Mammary epithelial cell (primary cell): ENCODE data around the gene MRPL57.

Source experiments
- EZH2 ChIP-seq: IDR thresholded peaks from 2 replicates; pipeline ENCODE4 v1.6.1; 2012; ENCODE audit warnings: low read length, inconsistent platforms, borderline replicate concordance
- TF ChIP-seq, protein P1 (sequence below), 2 donors: IDR thresholded peaks in 1 of 2; conservative IDR thresholded peaks in 1 of 2; 2 replicates each; pipeline ENCODE4 v1.5.1; 2011 to 2012; ENCODE audit warnings: inconsistent platforms in 2 of 2, low read length in 2 of 2, mild to moderate bottlenecking in 2 of 2, control low read depth in 1 of 2, low read depth in 1 of 2; ENCODE audit not compliant: insufficient read depth in 1 of 2; ENCODE audit errors: extremely low read depth in 1 of 2

DNA sequence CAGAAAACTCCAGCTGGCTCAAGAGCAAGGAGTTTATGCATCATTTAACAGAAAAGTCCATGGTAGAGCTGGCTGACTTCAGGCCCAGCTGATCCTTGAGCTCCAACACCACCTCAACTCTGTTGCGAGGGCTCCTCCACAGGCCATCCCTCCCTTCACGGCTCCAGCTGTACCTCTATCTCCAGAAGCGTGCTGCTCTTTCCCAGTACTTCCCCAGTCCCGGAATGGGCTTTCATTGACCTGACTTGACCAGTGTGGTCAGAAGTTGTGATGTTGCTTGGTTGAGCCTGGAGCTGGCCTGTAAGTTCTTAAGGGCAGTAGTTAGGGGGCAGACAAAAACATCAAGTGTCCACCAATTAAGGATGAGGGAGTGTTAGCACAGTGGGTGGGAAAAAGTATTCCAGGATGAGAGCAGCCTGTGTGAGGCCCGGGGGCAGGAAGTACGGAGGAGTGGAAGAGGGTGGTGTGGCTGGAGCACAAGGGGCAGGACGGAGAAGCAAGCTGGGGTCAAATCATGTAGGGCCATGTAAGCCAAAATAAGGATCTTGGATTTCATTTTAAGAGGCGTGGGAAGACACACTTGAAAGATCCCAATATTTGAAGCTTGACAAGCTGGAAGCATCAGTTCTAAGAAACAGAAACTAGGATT lies 24.1 kb upstream of the MRPL57 start:
- TF ChIP-seq, protein P1, sequence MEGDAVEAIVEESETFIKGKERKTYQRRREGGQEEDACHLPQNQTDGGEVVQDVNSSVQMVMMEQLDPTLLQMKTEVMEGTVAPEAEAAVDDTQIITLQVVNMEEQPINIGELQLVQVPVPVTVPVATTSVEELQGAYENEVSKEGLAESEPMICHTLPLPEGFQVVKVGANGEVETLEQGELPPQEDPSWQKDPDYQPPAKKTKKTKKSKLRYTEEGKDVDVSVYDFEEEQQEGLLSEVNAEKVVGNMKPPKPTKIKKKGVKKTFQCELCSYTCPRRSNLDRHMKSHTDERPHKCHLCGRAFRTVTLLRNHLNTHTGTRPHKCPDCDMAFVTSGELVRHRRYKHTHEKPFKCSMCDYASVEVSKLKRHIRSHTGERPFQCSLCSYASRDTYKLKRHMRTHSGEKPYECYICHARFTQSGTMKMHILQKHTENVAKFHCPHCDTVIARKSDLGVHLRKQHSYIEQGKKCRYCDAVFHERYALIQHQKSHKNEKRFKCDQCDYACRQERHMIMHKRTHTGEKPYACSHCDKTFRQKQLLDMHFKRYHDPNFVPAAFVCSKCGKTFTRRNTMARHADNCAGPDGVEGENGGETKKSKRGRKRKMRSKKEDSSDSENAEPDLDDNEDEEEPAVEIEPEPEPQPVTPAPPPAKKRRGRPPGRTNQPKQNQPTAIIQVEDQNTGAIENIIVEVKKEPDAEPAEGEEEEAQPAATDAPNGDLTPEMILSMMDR (conservative IDR thresholded peaks at IDR 0.05 in 1 of 2, IDR thresholded peaks at IDR 0.05 in 1 of 2; ENCODE audit: extremely low read depth in 1 of 2, insufficient read depth in 1 of 2, low read depth in 1 of 2, low read length in 2 of 2): no peak
- TF ChIP-seq EZH2: no peak
